HuH-7.5 (cell line): ENCODE data around the gene VSTM1.
A peak's percentile ranks its signal among the peaks of the same experiment; 100 is the strongest.
"Not testable (repeated sequence)": the region's sequence is repeated elsewhere in the genome, so short reads cannot be mapped to it uniquely, and the experiment has no call there.

ENCODE experiments used
- DNase-seq: peaks from one replicate; pipeline ENCODE4 v3.0.0; 2011; ENCODE audit warnings: low spot score

VSTM1 gene, protein sequence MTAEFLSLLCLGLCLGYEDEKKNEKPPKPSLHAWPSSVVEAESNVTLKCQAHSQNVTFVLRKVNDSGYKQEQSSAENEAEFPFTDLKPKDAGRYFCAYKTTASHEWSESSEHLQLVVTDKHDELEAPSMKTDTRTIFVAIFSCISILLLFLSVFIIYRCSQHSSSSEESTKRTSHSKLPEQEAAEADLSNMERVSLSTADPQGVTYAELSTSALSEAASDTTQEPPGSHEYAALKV

DNA sequence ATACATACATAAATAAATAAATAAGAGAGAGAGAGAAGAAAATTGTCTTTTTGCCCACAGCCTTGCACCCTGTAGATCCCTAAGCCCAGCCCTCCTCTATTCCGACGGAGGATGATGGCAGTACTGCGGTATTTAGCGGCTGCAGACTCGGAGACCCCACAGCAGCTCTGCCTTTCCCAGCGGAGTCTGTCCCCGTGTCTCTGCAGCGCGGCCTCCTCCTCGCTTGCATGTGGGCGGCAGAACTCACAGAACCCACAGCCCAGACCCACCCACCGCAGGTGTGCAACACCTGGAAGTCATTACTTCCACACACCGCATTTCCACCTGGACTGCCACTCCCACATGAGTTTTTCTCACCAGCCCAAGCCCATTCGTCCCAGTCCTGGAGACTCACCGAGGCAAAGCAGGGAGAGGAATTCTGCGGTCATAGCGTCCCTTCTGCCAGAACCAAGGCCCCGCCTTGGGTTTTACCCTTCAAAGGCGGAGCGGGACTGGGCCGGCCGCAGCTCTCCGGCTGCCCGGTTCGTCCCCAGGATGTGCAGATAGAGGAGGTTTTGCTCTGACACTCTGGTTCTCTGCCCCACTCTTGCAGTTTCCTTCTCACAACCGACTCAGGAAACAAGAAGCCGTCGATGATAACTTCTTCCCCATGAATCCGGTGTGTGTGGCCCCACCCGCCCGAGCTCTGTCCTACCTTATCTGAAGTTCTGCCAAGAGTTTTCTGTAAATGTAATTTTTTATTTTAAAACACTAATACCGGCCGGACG lies at the start of gene VSTM1:
TSS of gene VSTM1 (minus strand) at position 548 of the 767 bp plus-strand sequence. CDS start at position 428, 120 bp downstream.
- DNase-seq, result no peak

DNA sequence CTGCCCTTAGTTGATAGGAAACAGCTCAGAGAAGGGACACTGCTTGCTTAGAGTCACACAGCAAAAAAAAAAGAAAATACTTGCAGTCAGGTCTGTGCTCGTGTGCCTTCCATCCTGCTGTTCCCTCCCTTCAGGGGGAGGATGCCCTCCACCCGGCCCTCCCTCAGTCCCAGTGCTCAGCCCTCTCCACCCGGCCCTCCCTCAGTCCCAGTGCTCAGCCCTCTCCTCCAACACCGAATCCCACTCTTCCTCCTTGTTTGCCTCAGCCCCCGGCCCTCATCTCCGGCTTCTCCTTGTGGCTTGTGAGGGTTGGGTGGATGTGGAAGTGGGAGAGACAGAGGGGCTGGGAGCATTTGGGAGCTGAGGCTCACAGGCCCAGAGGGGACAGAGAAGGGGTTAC lies 46.0 kb upstream of the VSTM1 start:
- DNase-seq, result no peak

DNA sequence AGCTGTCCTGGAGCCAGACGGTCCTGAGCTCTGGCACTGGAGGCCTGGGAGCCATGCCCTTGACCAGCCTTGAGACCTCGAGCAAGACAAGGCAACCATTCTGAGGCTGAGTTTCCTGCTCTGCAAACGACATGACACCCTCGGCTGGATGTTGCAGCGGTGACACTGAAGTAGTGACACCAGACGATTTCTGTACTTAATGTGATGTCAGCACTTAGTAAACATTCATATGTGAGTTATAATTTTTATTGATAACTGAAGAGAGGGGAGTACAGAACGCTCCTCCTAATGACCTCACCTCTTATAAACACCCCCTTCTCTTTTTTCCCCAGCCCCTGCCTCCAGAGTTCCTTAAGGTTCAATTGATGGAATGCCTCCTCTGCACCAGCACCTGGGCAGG lies 44.8 kb upstream of the VSTM1 start:
- DNase-seq, result no peak

DNA sequence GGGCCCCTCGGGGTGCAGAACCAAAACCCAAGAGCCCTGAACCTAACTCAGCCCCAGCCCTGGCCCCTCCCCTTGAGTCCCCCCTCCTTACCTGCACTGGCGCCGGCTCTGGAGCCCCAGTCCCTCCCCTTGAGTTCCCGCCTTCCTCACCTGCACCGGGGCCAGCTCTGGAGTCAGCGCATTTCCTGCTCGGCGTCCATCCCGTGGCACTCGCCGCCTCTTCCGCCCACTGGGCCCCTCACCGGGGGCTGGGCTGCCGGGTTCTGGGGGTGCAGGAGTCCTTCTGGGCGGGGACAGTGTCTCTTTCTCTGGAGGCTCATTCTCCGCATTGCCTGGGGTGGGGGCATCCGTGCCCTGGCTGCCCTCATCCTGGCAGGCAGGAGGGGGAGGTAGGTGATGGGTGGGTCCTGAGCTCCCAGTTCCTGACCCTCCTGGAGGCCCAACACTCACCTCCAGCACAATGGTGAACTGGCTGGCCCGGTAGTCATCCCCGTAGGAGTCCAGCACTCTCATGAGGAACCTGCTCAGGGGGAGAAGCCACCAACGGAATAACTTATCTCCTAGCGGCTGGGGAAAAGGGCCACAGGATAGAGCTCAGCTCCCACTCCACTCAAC lies 44.3 kb upstream of the VSTM1 start:
- no peak for DNase-seq

DNA sequence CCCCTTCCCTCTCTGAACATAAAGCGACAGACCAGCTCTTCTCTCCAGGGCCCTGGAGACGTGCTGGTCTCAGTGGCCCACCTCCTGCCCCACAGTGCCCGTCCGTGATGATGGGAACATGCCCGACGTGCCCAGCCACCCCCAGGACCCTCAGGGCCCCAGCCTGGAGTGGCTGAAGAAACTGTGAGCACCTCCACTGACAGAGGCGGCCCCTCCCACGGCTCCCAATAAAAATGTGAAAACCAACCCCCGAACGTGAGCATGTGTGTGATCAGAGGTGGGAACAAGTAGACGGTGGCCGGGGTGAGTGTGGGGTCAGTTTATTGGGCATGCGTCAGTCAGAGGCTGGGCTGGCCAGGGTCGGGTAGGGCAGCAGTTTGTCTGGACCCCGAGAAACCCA lies 43.0 kb upstream of the VSTM1 start:
- DNase-seq, result no peak

DNA sequence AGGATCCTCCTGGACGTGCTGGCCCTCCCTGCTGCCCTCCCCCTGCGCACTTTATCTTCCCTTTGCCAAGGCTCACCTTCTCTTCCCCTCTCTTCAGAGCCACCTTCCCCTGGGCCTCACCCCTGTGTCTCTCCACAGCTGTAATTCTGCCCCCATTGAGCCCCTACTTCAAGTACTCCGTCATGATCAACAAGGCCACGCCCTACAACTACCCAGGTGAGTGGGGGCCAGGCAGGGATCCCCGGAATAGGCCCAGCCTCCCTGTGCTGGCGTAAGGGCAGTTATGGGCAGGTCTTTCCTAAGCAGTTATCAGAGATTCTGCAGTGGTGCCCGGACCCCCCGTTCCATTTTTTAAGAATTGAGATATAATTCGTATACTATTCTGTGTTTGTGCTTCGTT lies 42.1 kb upstream of the VSTM1 start:
- no peak for DNase-seq

DNA sequence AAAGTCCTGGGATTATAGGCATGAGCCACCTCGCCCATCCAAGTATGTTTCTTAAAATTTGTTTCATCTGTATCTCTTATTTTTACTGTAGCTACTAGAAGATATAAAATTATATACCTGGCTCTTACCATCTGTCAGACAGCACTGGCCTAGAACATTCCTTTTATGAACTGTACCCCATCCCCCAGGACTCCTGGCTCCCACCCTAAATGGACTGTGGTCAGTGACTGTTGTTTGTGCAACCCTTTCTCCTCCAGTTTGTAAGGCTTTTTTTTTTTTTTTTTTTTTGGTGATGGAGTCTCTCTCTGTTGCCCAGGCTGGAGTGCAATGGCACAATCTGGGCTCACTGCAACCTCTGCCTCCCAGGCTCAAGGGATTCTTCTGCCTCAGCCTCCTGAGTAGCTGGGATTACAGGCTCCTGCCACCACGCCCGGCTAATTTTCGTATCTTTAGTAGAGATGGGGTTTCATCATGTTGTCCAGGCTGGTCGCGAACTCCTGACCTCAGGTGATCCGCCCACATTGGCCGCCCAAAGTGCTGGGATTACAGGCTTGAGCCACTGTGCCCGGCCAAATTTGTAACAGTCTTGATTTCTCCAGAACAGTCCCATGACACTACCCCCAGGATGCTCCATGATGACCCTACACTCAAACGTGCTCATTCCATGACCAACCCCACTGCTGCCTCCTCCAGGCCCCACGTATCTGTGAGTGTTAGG lies 41.5 kb upstream of the VSTM1 start:
- no peak for DNase-seq

DNA sequence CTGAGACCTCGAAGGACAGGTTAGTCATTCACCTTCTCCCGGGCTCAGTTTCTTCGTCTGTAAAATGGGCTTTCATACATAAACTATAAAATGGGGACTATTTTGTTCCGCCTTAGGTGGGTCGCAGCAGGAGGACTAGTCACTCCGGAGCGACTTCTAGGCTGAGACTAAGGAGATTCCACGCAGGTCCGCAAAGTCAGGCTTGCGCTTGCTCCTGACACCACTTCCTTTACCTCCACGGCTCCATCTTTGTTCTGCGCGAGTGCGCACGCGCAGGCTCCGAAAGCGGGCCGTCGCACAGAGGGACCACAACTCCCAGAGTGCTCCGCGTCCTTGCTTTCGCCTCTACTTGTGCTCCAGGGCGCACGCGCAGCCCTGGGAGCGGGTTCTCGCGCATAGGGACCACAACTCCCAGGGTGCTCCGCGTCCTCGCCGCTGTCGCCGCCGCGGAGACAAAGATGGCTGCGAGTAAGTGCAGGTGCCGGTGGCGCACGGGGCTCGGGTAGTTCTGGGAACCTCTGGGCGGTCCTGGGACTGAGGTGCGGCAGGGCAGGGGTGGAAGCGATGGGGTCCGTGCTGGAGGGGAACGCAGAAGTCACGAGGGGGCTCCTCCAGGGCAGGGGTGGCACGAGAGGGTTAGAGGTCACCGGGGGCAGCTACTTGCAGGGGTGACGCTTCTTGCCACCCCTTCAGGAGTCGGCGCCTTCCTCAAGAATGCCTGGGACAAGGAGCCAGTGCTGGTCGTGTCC lies 38.9 kb upstream of the VSTM1 start, which contains the start of gene NDUFA3:
TSS of gene NDUFA3 (plus strand) at position 435 of the 749 bp plus-strand sequence. CDS start at position 459, 24 bp downstream.
- DNase-seq, result peak; percentile 100

DNA sequence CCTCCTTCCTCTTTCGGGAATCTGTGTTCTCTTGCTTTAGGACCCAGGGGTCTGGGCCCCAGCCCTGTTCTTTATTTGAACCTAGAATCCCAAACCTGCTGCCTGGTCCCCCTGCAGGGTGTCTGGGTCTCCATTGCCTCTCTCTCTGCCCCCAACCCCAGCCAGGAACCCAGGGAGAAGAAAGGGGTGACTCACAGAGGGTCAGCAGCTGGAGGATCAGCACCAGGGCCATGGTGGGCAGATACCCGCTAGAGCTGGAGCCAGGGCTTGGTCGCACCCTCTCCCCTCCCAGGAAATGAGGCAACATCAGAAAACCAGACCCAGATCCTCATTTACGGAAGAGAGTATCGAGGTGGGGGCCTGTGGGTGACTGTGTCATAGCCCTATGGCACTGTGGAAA lies 36.9 kb upstream of the VSTM1 start, which contains the start of gene OSCAR:
TSS of gene OSCAR (minus strand) at position 243 of the 400 bp plus-strand sequence. CDS start at position 232, 11 bp downstream.
- DNase-seq, result no peak

DNA sequence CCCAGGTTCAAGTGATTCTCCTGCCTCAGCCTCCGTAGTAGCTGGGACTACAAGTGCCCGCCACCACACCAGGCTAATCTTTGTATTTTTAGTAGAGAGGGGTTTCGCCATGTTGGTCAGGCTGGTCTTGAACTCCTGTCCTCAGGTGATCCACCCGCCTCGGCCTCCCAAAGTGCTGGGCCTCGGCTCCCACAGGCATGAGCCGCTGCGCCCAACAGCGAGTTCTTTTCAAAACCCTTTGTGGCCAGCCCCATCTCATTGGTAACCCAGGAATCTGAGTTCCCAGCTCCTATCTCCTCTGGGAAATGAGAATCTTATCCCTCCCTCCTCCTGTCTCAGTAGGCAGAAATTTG lies 36.2 kb upstream of the VSTM1 start:
- DNase-seq, result not testable (repeated sequence)

DNA sequence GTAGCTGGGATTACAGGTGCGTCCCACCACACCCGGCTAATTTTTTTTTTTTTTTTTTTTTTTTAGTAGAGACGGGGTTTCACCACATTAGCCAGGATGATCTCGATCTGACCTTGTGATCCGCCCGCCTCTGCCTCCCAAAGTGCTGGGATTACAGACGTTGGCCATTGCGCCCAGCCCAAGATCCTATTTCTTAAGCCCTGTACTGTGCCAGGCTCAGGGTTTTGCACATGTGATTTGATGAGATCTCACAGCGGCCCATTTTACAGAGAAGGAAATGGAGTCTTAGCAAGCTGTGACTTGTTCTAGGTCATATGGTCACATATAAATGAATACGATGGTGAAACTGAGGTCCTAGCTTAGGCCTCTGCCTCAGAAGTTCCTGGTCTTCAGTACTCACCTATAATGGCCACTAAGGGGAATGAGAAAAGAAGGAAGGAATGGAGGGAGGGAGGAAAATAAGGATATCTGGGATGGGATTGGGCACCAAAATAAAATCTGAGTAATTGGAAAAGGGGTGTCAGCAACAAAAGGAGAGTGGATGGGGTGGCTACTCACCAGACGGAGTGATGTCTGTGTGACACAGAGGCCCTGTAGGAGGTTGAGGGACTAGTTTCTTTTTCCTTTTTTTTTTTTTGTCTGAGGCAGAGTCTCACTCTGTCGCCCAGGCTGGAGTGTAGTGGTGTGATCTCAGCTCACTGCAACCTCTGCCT lies 35.6 kb upstream of the VSTM1 start:
- DNase-seq, result no peak

DNA sequence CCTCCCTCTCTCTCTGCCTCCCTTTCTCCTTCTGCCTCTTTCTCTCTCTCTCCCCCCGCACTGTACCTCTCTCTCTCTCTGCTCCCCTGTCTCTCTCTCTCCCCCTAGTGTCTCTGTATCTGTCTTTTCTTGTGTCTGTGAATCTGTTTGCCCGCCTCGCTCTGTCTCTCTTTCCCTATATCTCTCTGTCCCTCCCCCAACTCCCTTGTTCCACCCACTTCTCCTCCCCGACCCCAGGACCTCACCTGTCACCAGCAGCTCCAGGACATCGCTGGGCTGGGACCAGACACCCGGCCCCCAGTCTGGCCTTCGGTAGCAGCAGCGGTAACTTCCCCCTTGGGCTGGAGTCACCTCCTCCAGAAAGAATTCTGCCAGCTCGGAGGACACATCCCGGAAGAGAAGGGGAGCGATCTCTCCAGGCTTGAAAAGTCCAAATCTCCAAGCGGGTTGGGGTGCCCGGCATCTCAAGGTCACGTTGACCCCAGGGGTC lies 33.0 kb upstream of the VSTM1 start:
- no peak for DNase-seq

DNA sequence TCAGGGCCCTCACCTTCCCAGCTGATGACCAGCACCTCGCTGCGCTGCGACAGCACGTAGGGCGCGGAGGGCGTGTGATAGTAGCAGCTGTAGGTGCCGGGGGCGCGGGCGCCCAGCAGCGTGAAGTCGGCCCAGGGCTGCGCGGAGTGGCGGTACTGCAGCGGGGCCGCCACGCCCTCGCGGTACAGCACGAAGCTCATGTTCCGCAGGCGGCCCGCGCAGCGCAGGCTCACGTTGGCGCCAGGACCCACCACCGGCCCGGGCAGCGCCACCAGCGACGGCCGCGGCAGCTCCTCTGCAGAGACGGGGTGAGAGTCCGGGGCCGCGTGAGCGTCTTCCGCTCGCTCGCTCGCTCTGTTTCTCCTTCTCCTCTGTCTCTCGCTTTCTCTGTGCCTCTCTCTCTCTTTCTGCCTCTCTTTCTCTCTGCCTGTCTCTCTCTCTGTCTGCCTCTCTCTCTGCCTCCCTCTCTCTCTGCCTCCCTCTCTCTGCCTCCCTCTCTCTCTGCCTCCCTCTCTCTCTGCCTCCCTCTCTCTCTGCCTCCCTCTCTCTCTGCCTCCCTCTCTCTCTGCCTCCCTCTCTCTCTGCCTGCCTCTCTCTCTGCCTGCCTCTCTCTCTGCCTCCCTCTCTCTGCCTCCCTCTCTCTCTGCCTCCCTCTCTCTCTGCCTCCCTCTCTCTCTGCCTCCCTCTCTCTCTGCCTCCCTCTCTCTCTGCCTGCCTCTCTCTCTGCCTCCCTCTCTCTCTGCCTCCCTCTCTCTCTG lies 32.3 kb upstream of the VSTM1 start:
- DNase-seq, result peak; percentile 7

DNA sequence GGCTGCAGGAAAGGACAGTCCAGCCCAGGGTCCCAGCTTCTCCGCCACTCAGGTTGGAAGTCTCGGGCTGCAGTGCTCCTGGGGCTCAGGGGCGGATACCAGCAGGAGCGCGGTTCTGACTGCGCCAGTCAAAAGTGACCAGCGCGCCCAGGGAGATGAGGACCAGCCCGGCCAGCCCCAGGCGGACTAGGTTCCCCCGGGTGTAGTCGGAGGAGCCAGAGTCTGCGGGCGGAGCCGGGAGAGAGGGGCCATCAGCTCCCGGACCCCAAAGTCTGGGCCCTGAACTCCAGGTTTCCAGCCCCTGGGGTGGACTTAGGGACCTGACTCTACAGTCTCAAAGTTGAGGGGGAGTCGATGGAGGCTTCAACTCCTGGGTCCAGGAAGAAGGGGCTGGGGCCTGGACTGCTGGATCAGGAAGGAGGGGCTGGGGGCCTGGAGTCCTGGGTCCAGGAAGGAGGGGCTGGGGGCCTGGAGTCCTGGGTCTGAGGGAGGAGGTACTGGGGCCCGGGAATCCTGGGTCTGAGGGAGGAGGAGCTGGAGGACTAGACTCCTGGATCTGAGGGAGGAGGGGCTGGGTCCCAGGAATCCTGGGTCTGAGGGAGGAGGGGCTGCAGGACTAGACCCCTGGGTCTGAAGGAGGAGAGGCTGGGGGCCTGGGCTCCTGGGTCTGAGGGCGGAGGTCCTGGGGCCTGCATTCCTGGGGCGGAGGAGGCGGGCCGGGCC lies 31.6 kb upstream of the VSTM1 start:
- DNase-seq, result peak; percentile 5

DNA sequence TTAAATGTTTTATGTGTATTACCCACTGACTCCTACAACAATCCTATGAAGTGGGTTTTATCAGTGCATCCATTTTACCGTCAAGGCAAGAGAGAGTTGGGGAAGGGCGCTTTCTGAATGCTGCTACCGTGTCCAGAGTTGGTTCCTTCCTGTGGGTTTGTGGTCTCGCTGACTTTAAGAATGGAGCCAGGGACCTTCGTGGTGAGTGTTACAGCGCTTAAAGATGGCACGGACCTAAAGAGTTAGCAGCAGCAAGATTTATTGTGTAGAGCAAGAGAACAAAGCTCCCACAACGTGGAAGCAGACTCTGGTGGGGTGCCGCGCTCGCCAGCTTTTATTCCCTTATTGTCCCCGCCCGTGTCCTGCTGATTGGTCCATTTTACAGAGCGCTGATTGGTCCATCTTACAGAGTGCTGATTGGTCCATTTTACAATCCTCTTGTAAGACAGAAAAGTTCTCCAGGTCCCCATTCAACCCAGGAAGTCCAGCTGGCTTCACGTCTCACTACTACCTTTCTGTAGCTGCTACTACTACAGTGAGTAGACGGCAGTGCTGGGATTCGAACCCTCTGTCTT lies 30.8 kb upstream of the VSTM1 start:
- no peak for DNase-seq

DNA sequence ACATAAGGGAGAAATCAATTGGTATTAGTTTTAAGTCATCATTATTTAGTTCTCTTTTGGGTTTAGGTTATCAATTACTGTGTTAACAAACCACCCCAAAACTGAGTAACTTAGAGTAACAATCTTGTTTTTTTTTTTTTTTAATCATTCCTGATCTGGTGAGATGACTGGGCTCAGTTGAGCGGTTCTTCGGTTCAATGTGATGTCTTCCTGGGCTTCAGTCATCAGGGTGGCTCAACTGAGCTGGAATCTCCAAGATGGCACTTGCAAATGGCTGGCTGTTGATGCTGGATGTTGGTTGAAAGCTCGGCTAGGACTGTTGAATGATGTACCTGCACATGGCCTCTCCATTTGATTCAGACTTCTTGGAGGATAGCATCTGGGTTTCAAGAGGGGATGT lies 20.7 kb upstream of the VSTM1 start:
- no peak for DNase-seq

DNA sequence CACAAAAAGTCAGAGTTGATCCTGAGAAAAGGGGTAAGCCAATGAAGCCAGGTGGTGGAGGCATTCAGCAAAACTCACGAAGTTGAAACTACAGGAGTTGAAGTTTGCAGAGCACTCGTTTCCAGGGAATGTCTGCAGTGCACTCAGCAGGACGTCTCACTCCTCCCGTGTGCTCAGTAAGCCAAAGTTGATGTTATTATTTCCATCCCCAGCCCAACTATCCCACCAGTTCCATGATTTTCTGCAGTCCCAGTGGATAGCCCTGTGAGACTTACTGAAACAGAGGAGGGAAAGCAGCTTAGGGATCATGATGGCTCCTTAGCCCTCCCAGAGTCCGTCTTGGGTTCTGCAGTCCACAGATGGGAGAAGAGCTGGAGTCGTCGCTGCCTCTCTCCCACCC lies 17.3 kb upstream of the VSTM1 start, which contains the start of gene TARM1:
TSS of gene TARM1 (minus strand) at position 334 of the 400 bp plus-strand sequence. CDS start at position 309, 25 bp downstream.
- DNase-seq, result no peak

DNA sequence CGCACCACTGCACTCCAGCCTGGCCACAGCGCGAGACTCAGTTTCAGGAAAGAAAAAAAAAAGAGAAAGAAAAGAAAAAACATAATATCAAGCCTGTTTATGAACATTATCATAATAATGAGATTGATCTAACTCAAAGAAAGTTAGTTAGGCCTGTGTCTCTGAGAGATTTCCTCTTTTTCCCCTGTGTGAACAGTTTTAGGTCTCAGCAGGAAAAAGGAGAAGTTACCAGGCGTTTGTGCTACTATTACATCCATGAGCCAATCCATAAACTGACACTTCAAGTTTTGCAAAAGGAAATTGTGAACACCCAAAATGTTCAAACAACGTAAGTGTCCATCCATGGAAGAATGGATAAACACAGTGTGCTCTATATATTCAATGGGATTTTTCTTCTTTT lies 13.6 kb upstream of the VSTM1 start:
- no peak for DNase-seq

DNA sequence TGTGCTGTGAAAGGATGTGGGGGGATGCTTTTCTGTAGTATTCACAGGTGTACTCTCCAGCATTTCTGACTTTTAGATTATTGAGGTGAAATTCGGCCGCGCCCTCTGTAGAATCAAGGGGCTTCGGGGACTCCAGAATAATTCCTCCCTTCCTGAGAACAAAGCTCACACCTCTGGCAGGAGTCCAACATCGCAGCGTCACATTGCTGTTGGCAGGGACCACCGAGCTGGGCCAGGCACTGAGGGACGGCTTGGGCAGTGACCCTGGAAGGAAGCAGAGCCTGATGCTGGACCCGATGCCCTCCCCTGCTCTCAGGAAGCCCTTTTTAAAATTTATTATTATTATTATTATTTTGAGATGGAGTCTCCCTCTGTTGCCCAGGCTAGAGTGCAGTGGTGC lies 11.2 kb upstream of the VSTM1 start:
- DNase-seq, result no peak
